GM23338 (cell line): Measurements from ENCODE around the gene POPDC2.

Source experiments
- CTCF ChIP-seq, 2 experiments: fragments of 200-600 bp in 1 of 2; sonication (generic) in 1 of 2; conservative IDR thresholded peaks; 2 replicates each; pipeline versions ENCODE4 v1.5.1 to v1.6.1; 2016 to 2017; ENCODE audit warnings: antibody characterized with exemption in 2 of 2, low read depth in 2 of 2, mild to moderate bottlenecking in 2 of 2, moderate library complexity in 1 of 2
- ETS1 ChIP-seq: IDR thresholded peaks from 2 replicates; pipeline ENCODE4 v1.6.1; 2016; ENCODE audit warnings: antibody characterized with exemption
- EZH2 ChIP-seq: fragments of 200-600 bp; sonication (generic); IDR thresholded peaks from one replicate; pipeline ENCODE4 v1.8.0; 2017; ENCODE audit warnings: antibody characterized with exemption, mild to moderate bottlenecking, low read depth; ENCODE audit not compliant: unreplicated experiment
- EZH2phosphoT487 ChIP-seq: fragments of 200-600 bp; sonication (generic); IDR thresholded peaks from one replicate; pipeline ENCODE4 v1.8.1; 2018; ENCODE audit warnings: antibody characterized with exemption; ENCODE audit not compliant: unreplicated experiment
- POLR2AphosphoS5 ChIP-seq: IDR thresholded peaks from 2 replicates; pipeline ENCODE4 v1.6.1; 2016; ENCODE audit warnings: antibody characterized with exemption, low read depth
- STAT1 ChIP-seq: IDR thresholded peaks from one replicate; pipeline ENCODE4 v1.6.1; 2016; ENCODE audit warnings: antibody characterized with exemption; ENCODE audit not compliant: unreplicated experiment
- ZNF114 ChIP-seq: fragments of 250-450 bp; sonication (Bioruptor Pico); IDR thresholded peaks from 2 replicates; pipeline ENCODE4 v1.5.0; 2020; ENCODE audit warnings: mild to moderate bottlenecking, moderate library complexity

- TF ChIP-seq POLR2AphosphoS5 = no peak
- no peak for TF ChIP-seq CTCF (conservative IDR thresholded peaks at IDR 0.05; ENCODE audit: low read depth in 2 of 2)
- TF ChIP-seq EZH2 = no peak
- TF ChIP-seq EZH2phosphoT487 = no peak
- TF ChIP-seq STAT1 = no peak
- no peak for TF ChIP-seq ETS1
- TF ChIP-seq ZNF114 (CRISPR knock-in tag) = no peak
Observed at GRCh38 chr3:119630880-119631329, 29.5 kb downstream of the POPDC2 start.
